Fibroblast of skin of left quadriceps (primary cell): ENCODE results near the gene OR10H5.
"Not testable (repeated sequence)": the region's sequence is repeated elsewhere in the genome, so short reads cannot be mapped to it uniquely, and the experiment has no call there.

Source experiments
- DNase-seq, 2 experiments: peaks; one replicate each; pipeline ENCODE4 v3.0.0-alpha.2; 2013; ENCODE audit warnings: low read depth in 2 of 2

Gene OR10H5

DNA sequence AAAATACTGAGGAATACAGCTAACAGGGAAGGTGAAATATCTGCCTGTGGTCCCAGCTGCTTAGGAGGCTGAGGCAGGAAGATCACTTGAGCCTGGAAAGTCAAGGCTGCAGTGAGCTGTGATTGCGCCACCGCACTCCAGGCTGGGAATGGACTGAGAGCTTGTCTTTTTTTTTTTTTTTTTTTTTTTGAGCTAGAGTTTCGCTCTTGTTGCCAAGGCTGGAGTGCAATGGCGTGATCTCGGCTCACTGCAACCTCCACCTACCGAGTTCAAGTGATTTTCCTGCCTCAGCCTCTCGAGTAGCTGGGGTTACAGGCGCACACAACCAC, 56.4 kb downstream of the OR10H5 start:
- DNase-seq, result not testable (repeated sequence)

DNA sequence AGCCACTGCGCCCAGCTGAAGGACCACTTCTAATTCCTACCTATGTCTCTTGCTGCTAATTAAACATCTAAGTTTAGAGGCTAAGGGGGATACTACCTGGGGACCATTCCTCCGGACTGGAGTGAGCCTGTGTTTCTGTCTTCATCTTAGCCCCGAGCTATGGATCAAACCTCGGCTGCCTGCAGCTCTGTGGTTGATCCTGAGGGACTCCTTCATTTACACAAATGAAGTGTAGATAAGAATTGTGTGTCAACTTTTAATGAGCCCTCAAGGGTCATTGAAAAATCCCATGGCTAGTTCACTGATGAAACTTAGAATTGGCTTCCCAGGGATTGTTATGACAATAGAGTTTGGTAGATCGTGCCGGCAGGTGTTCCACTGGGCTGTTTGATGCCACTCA, 59.5 kb downstream of the OR10H5 start:
- no peak for DNase-seq

DNA sequence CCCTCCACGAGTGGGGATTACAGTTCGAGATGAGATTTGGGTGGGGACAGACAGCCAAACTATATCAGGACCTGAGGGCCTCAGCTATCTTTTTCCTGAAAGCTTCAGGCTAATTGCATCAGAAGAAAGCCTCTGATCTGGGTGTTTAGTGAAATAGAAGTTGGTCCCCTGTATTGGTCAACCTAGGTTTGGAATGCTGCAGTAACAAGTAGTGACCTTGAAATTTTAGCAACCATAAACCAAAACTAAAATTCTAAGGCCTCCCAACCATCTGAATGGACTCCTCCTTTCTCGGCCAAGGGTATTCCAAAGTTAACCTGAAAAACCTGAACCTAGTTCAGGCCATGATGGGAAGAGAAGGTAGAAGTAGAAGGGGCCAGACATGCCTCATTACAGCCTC, 62.9 kb downstream of the OR10H5 start:
- no peak for DNase-seq
